Uterus (tissue), 2 donors: ENCODE results near the gene PSMC3.

ENCODE experiments used
- CTCF ChIP-seq, 4 experiments: fragments of 200-600 bp in 2 of 4; fragments of 450-650 bp in 2 of 4; sonication (generic) in 2 of 4; IDR thresholded peaks; one replicate each; pipeline ENCODE4 v1.5.1; 2016 to 2019; ENCODE audit warnings: antibody characterized with exemption in 4 of 4, mild to moderate bottlenecking in 2 of 4, moderate library complexity in 1 of 4
- POLR2A ChIP-seq, 2 donors: fragments of 450-650 bp; IDR thresholded peaks; one replicate each; pipeline ENCODE4 v1.6.1; 2016; ENCODE audit warnings: antibody characterized with exemption in 2 of 2, mild to moderate bottlenecking in 1 of 2, moderate library complexity in 1 of 2

- TF ChIP-seq POLR2A (IDR thresholded peaks at IDR 0.05) (no peak), CTCF (IDR thresholded peaks at IDR 0.05) (no peak)
Measured at GRCh38 chr11:47440054-47440476, 13.8 kb upstream of the PSMC3 start.
